ENCODE measurements around the gene SIDT2.
A peak's percentile ranks its signal among the peaks of the same experiment; 100 is the strongest.
"Not testable (repeated sequence)": the region's sequence is repeated elsewhere in the genome, so short reads cannot be mapped to it uniquely, and the experiment has no call there.

SIDT2 gene

GRCh38 chr11:117200813-117201657 is 22.5 kb downstream of the SIDT2 start:
- no peak overlapping the region for H3K27ac ChIP-seq (ENCODE audit: low read length)
- no peaks in the 10 kb centered on the region for H3K27me3 ChIP-seq (ENCODE audit: insufficient read depth, low read length)
- H3K9ac ChIP-seq (ENCODE audit: low read depth, low read length): peak overlapping the region; percentile 95; the same call in 1 of the 2 replicates
- peaks cover 35% of the 10 kb centered on the region for H3K36me3 ChIP-seq (ENCODE audit: insufficient read depth, low read depth, low read length)
- H3K4me1 ChIP-seq (ENCODE audit: insufficient read depth, low read length): peaks cover 25% of the 10 kb centered on the region
- no peaks in the 10 kb centered on the region for H3K9me3 ChIP-seq (ENCODE audit: insufficient read depth, low read depth, low read length)
- peak overlapping the region; percentile 87 for H3K4me3 ChIP-seq (ENCODE audit: low read length)

- no peak overlapping the region for H3K27ac ChIP-seq (ENCODE audit: low read length)
- H3K9me3 ChIP-seq (ENCODE audit: insufficient read depth, low read depth, low read length): no peaks in the 10 kb centered on the region
- H3K4me3 ChIP-seq (ENCODE audit: low read length): peak overlapping the region; percentile 87; the same call in 1 of the 2 replicates
- H3K27me3 ChIP-seq (ENCODE audit: insufficient read depth, low read length): no peaks in the 10 kb centered on the region
- H3K9ac ChIP-seq (ENCODE audit: low read depth, low read length): peak overlapping the region; percentile 95; the same call in 1 of the 2 replicates
- H3K4me1 ChIP-seq (ENCODE audit: insufficient read depth, low read length): peaks cover 25% of the 10 kb centered on the region
- peaks cover 33% of the 10 kb centered on the region for H3K36me3 ChIP-seq (ENCODE audit: insufficient read depth, low read depth, low read length)
Observed at GRCh38 chr11:117201658-117202305, 23.2 kb downstream of the SIDT2 start.

GRCh38 chr11:117202386-117203068 is 24.0 kb downstream of the SIDT2 start:
- Histone ChIP-seq H3K4me1 (ENCODE audit: insufficient read depth, low read length) (peaks cover 25% of the 10 kb centered on the region), H3K9ac (ENCODE audit: low read depth, low read length) (no peak overlapping the region), H3K36me3 (ENCODE audit: insufficient read depth, low read depth, low read length) (peaks cover 33% of the 10 kb centered on the region), H3K4me3 (ENCODE audit: low read length) (no peak overlapping the region), H3K27me3 (ENCODE audit: insufficient read depth, low read length) (no peaks in the 10 kb centered on the region), H3K9me3 (ENCODE audit: insufficient read depth, low read depth, low read length) (no peaks in the 10 kb centered on the region), H3K27ac (ENCODE audit: low read length) (no peak overlapping the region)

GRCh38 chr11:117203069-117203407 is 24.5 kb downstream of the SIDT2 start:
- Histone ChIP-seq H3K4me3 (ENCODE audit: low read length) (no peak overlapping the region), H3K9ac (ENCODE audit: low read depth, low read length) (no peak overlapping the region), H3K36me3 (ENCODE audit: insufficient read depth, low read depth, low read length) (peaks cover 33% of the 10 kb centered on the region), H3K9me3 (ENCODE audit: insufficient read depth, low read depth, low read length) (no peaks in the 10 kb centered on the region), H3K4me1 (ENCODE audit: insufficient read depth, low read length) (peaks cover 22% of the 10 kb centered on the region), H3K27ac (ENCODE audit: low read length) (no peak overlapping the region), H3K27me3 (ENCODE audit: insufficient read depth, low read length) (no peaks in the 10 kb centered on the region)

- Histone ChIP-seq H3K4me1 (ENCODE audit: insufficient read depth, low read length) (peaks cover 14% of the 10 kb centered on the region), H3K9ac (ENCODE audit: low read depth, low read length) (no peak overlapping the region), H3K9me3 (ENCODE audit: insufficient read depth, low read depth, low read length) (no peaks in the 10 kb centered on the region), H3K4me3 (ENCODE audit: low read length) (no peak overlapping the region), H3K36me3 (ENCODE audit: insufficient read depth, low read depth, low read length) (peaks cover 33% of the 10 kb centered on the region), H3K27me3 (ENCODE audit: insufficient read depth, low read length) (no peaks in the 10 kb centered on the region), H3K27ac (ENCODE audit: low read length) (no peak overlapping the region)
Observed at GRCh38 chr11:117204283-117205080, 25.9 kb downstream of the SIDT2 start.

- peaks cover 7% of the 10 kb centered on the region for H3K4me1 ChIP-seq (ENCODE audit: insufficient read depth, low read length)
- no peaks in the 10 kb centered on the region for H3K27me3 ChIP-seq (ENCODE audit: insufficient read depth, low read length)
- no peak overlapping the region for H3K9ac ChIP-seq (ENCODE audit: low read depth, low read length)
- no peaks in the 10 kb centered on the region for H3K9me3 ChIP-seq (ENCODE audit: insufficient read depth, low read depth, low read length)
- no peak overlapping the region for H3K27ac ChIP-seq (ENCODE audit: low read length)
- peaks cover 33% of the 10 kb centered on the region for H3K36me3 ChIP-seq (ENCODE audit: insufficient read depth, low read depth, low read length)
- H3K4me3 ChIP-seq (ENCODE audit: low read length): no peak overlapping the region
Observed at GRCh38 chr11:117205211-117205818, 26.8 kb downstream of the SIDT2 start.

GRCh38 chr11:117206111-117206510 is 27.6 kb downstream of the SIDT2 start:
- not testable (repeated sequence) for H3K4me1 ChIP-seq (ENCODE audit: insufficient read depth, low read length); H3K9ac ChIP-seq (ENCODE audit: low read depth, low read length); H3K27ac ChIP-seq (ENCODE audit: low read length); H3K4me3 ChIP-seq (ENCODE audit: low read length); H3K27me3 ChIP-seq (ENCODE audit: insufficient read depth, low read length); H3K9me3 ChIP-seq (ENCODE audit: insufficient read depth, low read depth, low read length)
- H3K36me3 ChIP-seq (ENCODE audit: insufficient read depth, low read depth, low read length): peaks cover 33% of the 10 kb centered on the region

- H3K36me3 ChIP-seq (ENCODE audit: insufficient read depth, low read depth, low read length): peaks cover 33% of the 10 kb centered on the region
- H3K9me3 ChIP-seq (ENCODE audit: insufficient read depth, low read depth, low read length); H3K4me1 ChIP-seq (ENCODE audit: insufficient read depth, low read length); H3K4me3 ChIP-seq (ENCODE audit: low read length); H3K9ac ChIP-seq (ENCODE audit: low read depth, low read length); H3K27me3 ChIP-seq (ENCODE audit: insufficient read depth, low read length); H3K27ac ChIP-seq (ENCODE audit: low read length): not testable (repeated sequence)
Observed at GRCh38 chr11:117206859-117207258, 28.3 kb downstream of the SIDT2 start.

GRCh38 chr11:117207481-117207880 is 28.9 kb downstream of the SIDT2 start:
- peaks cover 30% of the 10 kb centered on the region for H3K36me3 ChIP-seq (ENCODE audit: insufficient read depth, low read depth, low read length)
- H3K9ac ChIP-seq (ENCODE audit: low read depth, low read length); H3K9me3 ChIP-seq (ENCODE audit: insufficient read depth, low read depth, low read length); H3K4me1 ChIP-seq (ENCODE audit: insufficient read depth, low read length); H3K4me3 ChIP-seq (ENCODE audit: low read length); H3K27ac ChIP-seq (ENCODE audit: low read length); H3K27me3 ChIP-seq (ENCODE audit: insufficient read depth, low read length): not testable (repeated sequence)

GRCh38 chr11:117208710-117209109 is 30.2 kb downstream of the SIDT2 start:
- H3K4me1 ChIP-seq (ENCODE audit: insufficient read depth, low read length); H3K27ac ChIP-seq (ENCODE audit: low read length); H3K9me3 ChIP-seq (ENCODE audit: insufficient read depth, low read depth, low read length); H3K27me3 ChIP-seq (ENCODE audit: insufficient read depth, low read length); H3K4me3 ChIP-seq (ENCODE audit: low read length); H3K9ac ChIP-seq (ENCODE audit: low read depth, low read length): not testable (repeated sequence)
- peaks cover 26% of the 10 kb centered on the region for H3K36me3 ChIP-seq (ENCODE audit: insufficient read depth, low read depth, low read length)

All from iPS-20b (cell line).